ENCODE results near the gene CLEC4D. TPM values are rescaled to one million over a fixed set of nuclear protein-coding genes. Genes with fewer than 3 reads are reported as not detected.
"Not testable (repeated sequence)": the region's sequence is repeated elsewhere in the genome, so short reads cannot be mapped to it uniquely, and the experiment has no call there.

Gene CLEC4D
- total RNA-seq, 3 donors from 2014 or later = 0.15 to 0.48 (median 0.33) TPM

- intact Hi-C loops (cut with DNase I; ENCODE audit: low total_unique reads) = no loop called here
- Histone ChIP-seq H3K4me3 (no peak overlapping the region), H3K4me1 (no peaks in the 10 kb centered on the region), H3K9me3 (no peaks in the 10 kb centered on the region), H3K27ac (no peak overlapping the region), H3K36me3 (no peaks in the 10 kb centered on the region), H3K27me3 (no peaks in the 10 kb centered on the region)
- no peak for DNase-seq (ENCODE audit: low spot score in 2 of 2)
- TF ChIP-seq POLR2AphosphoS5 (IDR thresholded peaks at IDR 0.05) (no peak), POLR2A (IDR thresholded peaks at IDR 0.05) (no peak), CTCF (IDR thresholded peaks at IDR 0.05) (no peak)
These were observed 30.7 kb upstream of the CLEC4D start for GRCh38 chr12:8482571-8483061.

GRCh38 chr12:8483079-8483478, 30.2 kb upstream of the CLEC4D start:
- no peak for TF ChIP-seq POLR2AphosphoS5 (IDR thresholded peaks at IDR 0.05)
- TF ChIP-seq POLR2A (IDR thresholded peaks at IDR 0.05) = no peak
- TF ChIP-seq CTCF (IDR thresholded peaks at IDR 0.05) = no peak
- Histone ChIP-seq H3K27me3 (no peaks in the 10 kb centered on the region), H3K36me3 (no peaks in the 10 kb centered on the region), H3K9me3 (no peaks in the 10 kb centered on the region), H3K4me3 (no peak overlapping the region), H3K27ac (no peak overlapping the region), H3K4me1 (no peaks in the 10 kb centered on the region)
- intact Hi-C loops (cut with DNase I; ENCODE audit: low total_unique reads) = no loop called here
- no peak for DNase-seq (ENCODE audit: low spot score in 2 of 2)

- Histone ChIP-seq H3K27me3 (no peaks in the 10 kb centered on the region), H3K4me1 (no peaks in the 10 kb centered on the region), H3K27ac (no peak overlapping the region), H3K36me3 (no peaks in the 10 kb centered on the region), H3K4me3 (no peak overlapping the region), H3K9me3 (no peaks in the 10 kb centered on the region)
- no peak for DNase-seq (ENCODE audit: low spot score in 2 of 2)
- TF ChIP-seq POLR2A (IDR thresholded peaks at IDR 0.05) (no peak), CTCF (IDR thresholded peaks at IDR 0.05) (no peak), POLR2AphosphoS5 (IDR thresholded peaks at IDR 0.05) (no peak)
- intact Hi-C loops (cut with DNase I; ENCODE audit: low total_unique reads) = no loop called here
These were observed 21.4 kb upstream of the CLEC4D start for GRCh38 chr12:8491646-8492530.

GRCh38 chr12:8493084-8493483, 20.2 kb upstream of the CLEC4D start:
- DNase-seq (ENCODE audit: low spot score in 2 of 2) = no peak
- no peak overlapping the region for H3K27ac ChIP-seq
- H3K36me3 ChIP-seq = no peaks in the 10 kb centered on the region
- intact Hi-C loops (cut with DNase I; ENCODE audit: low total_unique reads) = no loop called here
- no peak overlapping the region for H3K4me3 ChIP-seq
- TF ChIP-seq CTCF (IDR thresholded peaks at IDR 0.05) = no peak
- no peak for TF ChIP-seq POLR2AphosphoS5 (IDR thresholded peaks at IDR 0.05)
- TF ChIP-seq POLR2A (IDR thresholded peaks at IDR 0.05) = no peak
- H3K4me1 ChIP-seq = no peaks in the 10 kb centered on the region
- no peaks in the 10 kb centered on the region for H3K9me3 ChIP-seq
- no peaks in the 10 kb centered on the region for H3K27me3 ChIP-seq

- H3K36me3 ChIP-seq; intact Hi-C loops (cut with DNase I; ENCODE audit: low total_unique reads); H3K4me1 ChIP-seq; H3K27me3 ChIP-seq; H3K4me3 ChIP-seq; H3K27ac ChIP-seq; DNase-seq (ENCODE audit: low spot score in 2 of 2); H3K9me3 ChIP-seq: not testable (repeated sequence)
These were observed 17.6 kb upstream of the CLEC4D start for GRCh38 chr12:8495671-8496070.

- H3K9me3 ChIP-seq; H3K27me3 ChIP-seq; H3K4me1 ChIP-seq; H3K27ac ChIP-seq; H3K36me3 ChIP-seq; DNase-seq (ENCODE audit: low spot score in 2 of 2); intact Hi-C loops (cut with DNase I; ENCODE audit: low total_unique reads); H3K4me3 ChIP-seq: not testable (repeated sequence)
These were observed 17.2 kb upstream of the CLEC4D start for GRCh38 chr12:8496074-8496473.
